ENCODE results near the gene RAPGEFL1.
"Not testable (repeated sequence)": the region's sequence is repeated elsewhere in the genome, so short reads cannot be mapped to it uniquely, and the experiment has no call there.

Gene RAPGEFL1, protein sequence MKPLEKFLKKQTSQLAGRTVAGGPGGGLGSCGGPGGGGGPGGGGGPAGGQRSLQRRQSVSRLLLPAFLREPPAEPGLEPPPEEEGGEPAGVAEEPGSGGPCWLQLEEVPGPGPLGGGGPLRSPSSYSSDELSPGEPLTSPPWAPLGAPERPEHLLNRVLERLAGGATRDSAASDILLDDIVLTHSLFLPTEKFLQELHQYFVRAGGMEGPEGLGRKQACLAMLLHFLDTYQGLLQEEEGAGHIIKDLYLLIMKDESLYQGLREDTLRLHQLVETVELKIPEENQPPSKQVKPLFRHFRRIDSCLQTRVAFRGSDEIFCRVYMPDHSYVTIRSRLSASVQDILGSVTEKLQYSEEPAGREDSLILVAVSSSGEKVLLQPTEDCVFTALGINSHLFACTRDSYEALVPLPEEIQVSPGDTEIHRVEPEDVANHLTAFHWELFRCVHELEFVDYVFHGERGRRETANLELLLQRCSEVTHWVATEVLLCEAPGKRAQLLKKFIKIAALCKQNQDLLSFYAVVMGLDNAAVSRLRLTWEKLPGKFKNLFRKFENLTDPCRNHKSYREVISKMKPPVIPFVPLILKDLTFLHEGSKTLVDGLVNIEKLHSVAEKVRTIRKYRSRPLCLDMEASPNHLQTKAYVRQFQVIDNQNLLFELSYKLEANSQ

DNA sequence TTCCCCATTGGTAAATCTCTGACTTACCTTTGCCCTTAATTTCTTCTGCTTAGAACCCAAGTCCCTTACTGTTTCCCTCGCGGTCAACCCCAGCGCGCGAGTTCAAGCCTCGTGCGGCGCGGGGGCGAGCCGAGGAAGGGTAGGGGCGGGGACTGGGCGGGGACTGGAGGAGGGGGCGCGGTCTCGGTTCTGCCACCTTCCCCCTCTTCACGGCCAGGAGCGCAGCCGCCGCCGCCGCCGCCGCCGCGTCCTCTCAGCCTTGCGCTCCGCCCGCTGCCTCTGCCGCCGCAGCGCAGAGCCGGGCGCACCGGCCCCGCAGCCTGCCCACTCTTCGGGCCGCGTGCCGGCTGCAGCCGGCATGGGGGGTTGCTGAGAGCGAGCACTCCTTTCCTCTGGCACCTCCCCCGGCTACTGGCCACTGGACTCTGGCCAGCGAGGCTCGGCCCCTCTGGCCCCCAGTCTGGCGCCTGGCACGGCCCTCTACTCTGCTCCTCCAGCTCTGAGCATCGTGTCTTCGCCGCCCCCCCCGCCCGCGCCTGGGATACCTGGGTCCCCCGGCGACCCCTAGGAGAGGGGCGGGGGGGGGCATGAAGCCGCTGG lies at the start of gene RAPGEFL1:
Gene RAPGEFL1, plus strand, starts transcription at position 196 of the 600 bp plus-strand sequence. Its CDS starts 392 bp downstream, at position 588.
- DNase-seq (ENCODE audit: extremely low read depth, low read depth): no peak
- TF ChIP-seq, protein P1, sequence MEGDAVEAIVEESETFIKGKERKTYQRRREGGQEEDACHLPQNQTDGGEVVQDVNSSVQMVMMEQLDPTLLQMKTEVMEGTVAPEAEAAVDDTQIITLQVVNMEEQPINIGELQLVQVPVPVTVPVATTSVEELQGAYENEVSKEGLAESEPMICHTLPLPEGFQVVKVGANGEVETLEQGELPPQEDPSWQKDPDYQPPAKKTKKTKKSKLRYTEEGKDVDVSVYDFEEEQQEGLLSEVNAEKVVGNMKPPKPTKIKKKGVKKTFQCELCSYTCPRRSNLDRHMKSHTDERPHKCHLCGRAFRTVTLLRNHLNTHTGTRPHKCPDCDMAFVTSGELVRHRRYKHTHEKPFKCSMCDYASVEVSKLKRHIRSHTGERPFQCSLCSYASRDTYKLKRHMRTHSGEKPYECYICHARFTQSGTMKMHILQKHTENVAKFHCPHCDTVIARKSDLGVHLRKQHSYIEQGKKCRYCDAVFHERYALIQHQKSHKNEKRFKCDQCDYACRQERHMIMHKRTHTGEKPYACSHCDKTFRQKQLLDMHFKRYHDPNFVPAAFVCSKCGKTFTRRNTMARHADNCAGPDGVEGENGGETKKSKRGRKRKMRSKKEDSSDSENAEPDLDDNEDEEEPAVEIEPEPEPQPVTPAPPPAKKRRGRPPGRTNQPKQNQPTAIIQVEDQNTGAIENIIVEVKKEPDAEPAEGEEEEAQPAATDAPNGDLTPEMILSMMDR (IDR thresholded peaks at IDR 0.05; ENCODE audit: low read depth, low read length): no peak

DNA sequence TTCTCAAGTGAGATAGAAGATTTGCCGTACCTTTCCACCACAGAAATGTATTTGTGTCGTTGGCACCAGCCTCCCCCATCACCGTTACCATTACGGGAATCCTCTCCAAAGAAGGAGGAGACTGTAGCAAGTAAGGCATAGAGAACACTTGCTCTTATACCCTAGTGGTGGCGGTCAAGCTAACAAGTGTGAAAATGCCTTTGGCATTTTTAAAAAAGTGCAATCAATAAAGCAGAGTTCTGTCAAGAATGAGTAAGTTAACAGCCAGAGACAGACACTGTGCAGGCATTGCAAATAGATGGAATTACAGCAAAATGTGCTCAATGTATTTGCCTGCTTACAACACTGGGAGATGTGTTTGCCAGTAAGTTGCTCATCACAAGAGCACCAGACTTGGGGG lies 47.8 kb upstream of the RAPGEFL1 start:
- no peak for DNase-seq (ENCODE audit: extremely low read depth, low read depth)
- TF ChIP-seq, protein P1 (IDR thresholded peaks at IDR 0.05; ENCODE audit: low read depth, low read length): no peak

DNA sequence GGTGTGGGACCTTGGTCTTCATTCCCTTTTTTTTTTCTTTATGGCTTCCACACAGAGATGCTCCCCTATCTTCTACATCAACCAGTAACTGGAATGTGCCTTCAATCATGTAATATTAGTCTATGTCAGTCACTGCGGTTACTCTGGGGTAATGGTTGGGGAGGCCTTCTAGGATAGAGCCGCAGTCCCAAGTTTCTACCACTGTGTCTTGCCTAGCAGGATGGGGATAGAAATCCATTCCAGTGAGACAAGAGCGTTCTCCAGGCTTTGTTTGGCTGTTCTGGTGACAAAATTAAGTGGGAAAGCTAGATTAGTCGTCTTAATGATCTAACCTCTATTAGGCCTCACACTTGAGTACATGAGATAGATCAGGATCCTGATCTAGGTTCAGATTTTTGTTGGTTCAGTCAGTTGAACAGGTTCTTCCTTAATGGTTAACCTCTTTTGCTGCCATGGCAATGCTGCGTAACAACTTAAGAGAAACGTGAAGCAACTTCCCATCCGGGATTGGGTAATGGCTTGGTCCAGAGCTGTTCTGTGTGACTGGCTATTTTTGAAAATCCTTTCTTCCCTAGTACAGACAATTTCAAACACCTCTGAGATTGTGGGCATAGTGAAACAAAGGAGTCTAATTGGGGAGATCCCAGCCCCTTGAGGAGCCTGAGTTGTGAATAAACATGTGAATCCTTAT lies 46.8 kb upstream of the RAPGEFL1 start:
- no peak for DNase-seq (ENCODE audit: extremely low read depth, low read depth)

DNA sequence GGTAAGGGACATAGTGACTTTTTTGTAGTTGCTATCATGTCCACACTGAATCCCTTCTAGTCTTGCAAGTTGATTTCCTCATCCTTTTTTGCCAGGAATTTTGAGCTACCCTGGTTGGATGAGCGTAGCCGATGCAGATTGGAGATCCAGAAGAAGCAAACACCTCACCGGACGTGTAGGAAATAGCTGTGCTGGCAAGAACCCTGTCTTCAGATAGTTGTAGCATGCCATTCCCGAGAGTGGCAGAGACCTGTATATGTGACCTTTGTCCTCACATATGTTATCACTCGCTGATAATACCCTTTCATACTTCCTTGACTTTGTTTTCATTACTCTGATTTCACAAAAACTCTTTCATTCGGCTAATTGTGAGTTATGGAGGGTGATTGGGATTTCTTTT lies 43.1 kb upstream of the RAPGEFL1 start:
- DNase-seq (ENCODE audit: extremely low read depth, low read depth): no peak
- TF ChIP-seq, protein P1 (IDR thresholded peaks at IDR 0.05; ENCODE audit: low read depth, low read length): no peak

More for the DNA sequence above, 46.8 kb upstream of the RAPGEFL1 start:
- TF ChIP-seq, protein P1 (IDR thresholded peaks at IDR 0.05; ENCODE audit: low read depth, low read length): no peak

DNA sequence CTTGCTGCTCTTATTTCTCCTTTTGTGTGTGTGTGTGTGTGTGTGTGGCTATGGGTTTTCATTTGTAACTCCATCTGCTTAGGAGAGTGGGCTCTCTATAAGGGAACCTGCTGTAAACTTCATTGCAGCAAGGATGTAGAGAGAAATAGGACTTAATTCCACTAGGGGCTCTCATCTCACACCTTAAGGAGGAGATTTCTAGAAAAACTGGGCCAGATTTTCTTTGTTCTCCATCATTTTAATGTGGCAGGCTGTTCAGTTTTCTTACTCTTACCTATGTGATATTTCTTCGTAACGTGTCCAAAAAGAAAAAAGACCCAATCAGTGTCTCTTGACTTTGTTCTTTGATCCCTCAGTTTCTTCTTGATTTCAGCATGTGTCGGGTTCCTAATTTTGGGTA lies 41.5 kb upstream of the RAPGEFL1 start:
- TF ChIP-seq, protein P1 (IDR thresholded peaks at IDR 0.05; ENCODE audit: low read depth, low read length): no peak
- no peak for DNase-seq (ENCODE audit: extremely low read depth, low read depth)

DNA sequence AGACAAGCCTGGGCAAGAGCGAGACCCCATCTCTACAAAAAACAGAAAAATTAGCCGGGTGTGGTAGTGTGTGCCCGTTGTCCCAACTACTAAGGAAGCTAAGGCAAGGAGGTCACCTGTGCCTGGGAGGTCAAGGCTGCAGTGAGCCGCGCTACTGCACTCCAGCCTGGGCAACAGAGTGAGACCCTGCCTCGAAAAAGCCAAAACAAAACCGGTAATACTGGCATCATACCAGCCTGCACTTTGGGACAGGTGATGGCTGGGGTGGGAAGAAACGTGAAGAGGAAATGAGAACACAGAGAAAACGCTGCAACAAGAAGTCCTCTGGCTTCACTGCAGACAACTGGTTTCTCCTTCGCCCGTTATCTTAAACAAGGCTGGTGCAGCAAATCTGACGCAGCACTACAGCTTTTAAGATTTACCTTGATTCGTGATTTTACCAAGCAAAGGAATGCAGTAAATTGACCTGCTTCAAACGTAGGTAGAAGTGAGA lies 37.7 kb upstream of the RAPGEFL1 start:
- TF ChIP-seq, protein P1 (IDR thresholded peaks at IDR 0.05; ENCODE audit: low read depth, low read length): no peak
- no peak for DNase-seq (ENCODE audit: extremely low read depth, low read depth)

DNA sequence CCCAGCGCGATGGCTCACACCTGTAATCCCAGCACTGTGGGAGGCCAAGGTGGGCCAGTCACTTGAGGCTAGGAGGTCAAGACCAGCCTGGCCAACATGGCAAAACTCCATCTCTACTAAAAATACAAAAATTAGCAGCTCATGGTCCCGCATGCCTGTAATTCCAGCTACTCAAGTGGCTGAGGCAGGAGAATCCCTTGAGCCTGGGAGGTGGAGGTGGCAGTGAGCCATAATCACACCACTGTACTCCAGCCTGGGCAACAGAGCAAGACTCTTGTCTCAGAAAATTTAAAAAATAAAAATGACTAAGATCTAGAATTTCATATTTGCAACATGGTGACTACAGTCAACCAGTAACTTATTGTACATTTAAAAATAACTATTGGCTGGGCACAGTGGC lies 34.1 kb upstream of the RAPGEFL1 start:
- DNase-seq (ENCODE audit: extremely low read depth, low read depth): not testable (repeated sequence)

Measured in AG09319 (cell line).